ENCODE measurements around the gene SMG6. TPM values are rescaled to one million over a fixed set of nuclear protein-coding genes. Genes with fewer than 3 reads are reported as not detected.

Gene SMG6
- total and polyA plus RNA-seq, 2 of the 8 experiments (the other 6 are each of a cell fraction or from before 2014, with no cell fraction given): 18.5 to 25.2 TPM

- Histone ChIP-seq H3K4me3 (ENCODE audit: extremely low read depth in 1 of 4, insufficient read depth in 2 of 4, low read depth in 3 of 4, low read length in 4 of 4) (no peak overlapping the region), H2BK12ac (ENCODE audit: low read depth, low read length) (no peak overlapping the region), H2AK5ac (ENCODE audit: low read depth, low read length) (no peak overlapping the region), H4K20me1 (replicated peaks in 1 of 2; ENCODE audit: control insufficient read depth in 1 of 2, insufficient read depth in 2 of 2, low read length in 2 of 2) (no peaks in the 10 kb centered on the region), H3K4ac (replicated peaks; ENCODE audit: insufficient read length, low read depth, low read length) (no peak overlapping the region), H4K91ac (replicated peaks; ENCODE audit: insufficient read length, low read length) (no peak overlapping the region), H3K23ac (ENCODE audit: insufficient read length) (no peak overlapping the region), H3K27ac (ENCODE audit: low read depth, low read length) (no peak overlapping the region), H3K14ac (ENCODE audit: insufficient read length) (no peak overlapping the region), H2BK20ac (ENCODE audit: low read length) (no peak overlapping the region), H3K27me3 (replicated peaks in 1 of 4; ENCODE audit: control insufficient read depth in 3 of 4, extremely low read depth in 1 of 4, insufficient read depth in 3 of 4, low read length in 3 of 4) (no peaks in the 10 kb centered on the region), H3K56ac (replicated peaks; ENCODE audit: insufficient read length, low read depth, low read length) (no peak overlapping the region), H2AFZ (ENCODE audit: low read length) (no peak overlapping the region), H3K36me3 (ENCODE audit: control insufficient read depth in 2 of 4, insufficient read depth in 4 of 4, low read length in 3 of 4) (no peaks in the 10 kb centered on the region), H3K9me3 (ENCODE audit: insufficient read depth in 2 of 2, low read depth in 1 of 2, low read length in 1 of 2) (no peaks in the 10 kb centered on the region), H2BK15ac (ENCODE audit: low read length) (no peak overlapping the region), H3K18ac (ENCODE audit: extremely low read depth, low read length) (no peak overlapping the region), H3K79me2 (ENCODE audit: control insufficient read depth in 1 of 2, insufficient read depth in 2 of 2, low read length in 2 of 2) (no peaks in the 10 kb centered on the region), H3K23me2 (ENCODE audit: low read depth, low read length) (no peaks in the 10 kb centered on the region), H4K8ac (ENCODE audit: extremely low read depth, insufficient read depth, low read length) (no peak overlapping the region), H2BK120ac (replicated peaks; ENCODE audit: low read depth, low read length) (no peak overlapping the region), H3K79me1 (ENCODE audit: low read depth, low read length) (no peaks in the 10 kb centered on the region), H2BK5ac (ENCODE audit: low read depth, low read length) (no peak overlapping the region), H3K9ac (replicated peaks in 1 of 4; ENCODE audit: extremely low read depth in 1 of 4, low read depth in 3 of 4, low read length in 3 of 4) (no peak overlapping the region), H3K4me2 (ENCODE audit: insufficient read depth in 1 of 2, low read depth in 2 of 2, low read length in 2 of 2) (no peak overlapping the region), H4K5ac (ENCODE audit: insufficient read length, low read depth, low read length) (no peak overlapping the region), H3K4me1 (replicated peaks in 1 of 4; ENCODE audit: control insufficient read depth in 3 of 4, insufficient read depth in 4 of 4, low read length in 3 of 4) (no peaks in the 10 kb centered on the region)
- FAIRE-seq (no peak), DNase-seq (ENCODE audit: low read depth in 1 of 2, low spot score in 2 of 2) (no peak)
- WGBS, 2 experiments (ENCODE audit: extremely low coverage in 1 of 2, insufficient coverage in 1 of 2, insufficient read length in 1 of 2, insufficient replicate concordance in 2 of 2, low coverage in 1 of 2, low lambda C conversion rate in 2 of 2, missing lambda C conversion rate in 1 of 2): 81% methylated on average over 6 of the region's 6 CpGs; no CpG with 5 or more reads in 1 of the 2 experiments
- ChIA-PET POLR2A (ENCODE audit: partially characterized antibody) (interaction anchor here (0.7 to 1.0 kb wide), 2 partner anchors 94 to 110 kb away, joined by 3 to 5 read pairs; no protein-coding TSS in a partner anchor), CTCF (ENCODE audit: partially characterized antibody) (interaction anchor here (0.7 to 1.6 kb wide), 4 partner anchors 9 to 22 kb away, joined by 3 to 7 read pairs (median 6); no protein-coding TSS in a partner anchor)
- no peak for TF ChIP-seq E2F6 (IDR thresholded peaks at IDR 0.05)
- no peak for TF ChIP-seq POU5F1 (IDR thresholded peaks at IDR 0.05; ENCODE audit: low read depth, low read length)
- TF ChIP-seq CBX8 (IDR thresholded peaks at IDR 0.05; ENCODE audit: borderline replicate concordance, low read depth, low read length): no peak
Measured at GRCh38 chr17:2113279-2113622, 190.3 kb downstream of the SMG6 start.
